ENCODE measurements around the gene PATJ.

The PATJ gene

GRCh38 chr1:61740751-61741700 lies 1.3 kb upstream of the PATJ start:
- H3K27ac Mint-ChIP-seq = peak overlapping the region; percentile 85
- no peaks in the 10 kb centered on the region for H3K9me3 Mint-ChIP-seq
- no peaks in the 10 kb centered on the region for H3K36me3 Mint-ChIP-seq (ENCODE audit: low read depth)
- H3K4me1 Mint-ChIP-seq (ENCODE audit: low read depth) = peaks cover 16% of the 10 kb centered on the region
- H3K27me3 Mint-ChIP-seq (ENCODE audit: low read depth) = no peaks in the 10 kb centered on the region
- H3K4me3 Mint-ChIP-seq = peak overlapping the region; percentile 95

- Mint-ChIP-seq H3K27ac (no peak overlapping the region), H3K4me1 (ENCODE audit: low read depth) (peaks cover 21% of the 10 kb centered on the region), H3K27me3 (ENCODE audit: low read depth) (no peaks in the 10 kb centered on the region)
Measured at GRCh38 chr1:61742620-61743430, 545 bp downstream of the PATJ start.

DNA sequence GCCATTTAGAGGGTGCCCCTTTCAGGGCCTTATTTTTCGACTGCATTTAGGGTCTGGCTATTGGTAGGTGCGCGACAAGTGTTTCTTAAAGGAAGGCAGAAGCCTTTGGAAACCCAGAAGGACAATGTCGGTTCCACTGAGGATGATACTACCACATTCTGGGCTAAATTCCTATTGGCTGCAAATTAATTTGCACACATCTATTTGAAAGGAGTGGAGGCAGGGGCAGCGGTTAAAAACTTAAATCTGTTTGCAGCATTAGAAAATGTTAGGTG lies 1.1 kb downstream of the PATJ start:
- peaks cover 1% of the 10 kb centered on the region for H3K36me3 Mint-ChIP-seq (ENCODE audit: low read depth)
- no peaks in the 10 kb centered on the region for H3K9me3 Mint-ChIP-seq
- H3K27ac Mint-ChIP-seq = peak overlapping the region; percentile 54
- peak overlapping the region; percentile 62 for H3K4me3 Mint-ChIP-seq
- peaks cover 21% of the 10 kb centered on the region for H3K4me1 Mint-ChIP-seq (ENCODE audit: low read depth)
- no peaks in the 10 kb centered on the region for H3K27me3 Mint-ChIP-seq (ENCODE audit: low read depth)

More at GRCh38 chr1:61742620-61743430, 545 bp downstream of the PATJ start:
- Mint-ChIP-seq H3K4me3 (peak overlapping the region; percentile 62), H3K36me3 (ENCODE audit: low read depth) (peaks cover 1% of the 10 kb centered on the region), H3K9me3 (no peaks in the 10 kb centered on the region)

GRCh38 chr1:61743716-61744580 lies 1.7 kb downstream of the PATJ start:
- H3K4me3 Mint-ChIP-seq = peak overlapping the region; percentile 62
- H3K9me3 Mint-ChIP-seq = no peaks in the 10 kb centered on the region
- H3K27ac Mint-ChIP-seq = peak overlapping the region; percentile 54
- no peaks in the 10 kb centered on the region for H3K27me3 Mint-ChIP-seq (ENCODE audit: low read depth)
- H3K4me1 Mint-ChIP-seq (ENCODE audit: low read depth) = peaks cover 21% of the 10 kb centered on the region
- peaks cover 1% of the 10 kb centered on the region for H3K36me3 Mint-ChIP-seq (ENCODE audit: low read depth)

GRCh38 chr1:61746813-61747212 lies 4.5 kb downstream of the PATJ start:
- Mint-ChIP-seq H3K27ac (no peak overlapping the region), H3K27me3 (ENCODE audit: low read depth) (no peaks in the 10 kb centered on the region), H3K4me3 (no peak overlapping the region), H3K9me3 (no peaks in the 10 kb centered on the region), H3K4me1 (ENCODE audit: low read depth) (peaks cover 14% of the 10 kb centered on the region), H3K36me3 (ENCODE audit: low read depth) (peaks cover 1% of the 10 kb centered on the region)

DNA sequence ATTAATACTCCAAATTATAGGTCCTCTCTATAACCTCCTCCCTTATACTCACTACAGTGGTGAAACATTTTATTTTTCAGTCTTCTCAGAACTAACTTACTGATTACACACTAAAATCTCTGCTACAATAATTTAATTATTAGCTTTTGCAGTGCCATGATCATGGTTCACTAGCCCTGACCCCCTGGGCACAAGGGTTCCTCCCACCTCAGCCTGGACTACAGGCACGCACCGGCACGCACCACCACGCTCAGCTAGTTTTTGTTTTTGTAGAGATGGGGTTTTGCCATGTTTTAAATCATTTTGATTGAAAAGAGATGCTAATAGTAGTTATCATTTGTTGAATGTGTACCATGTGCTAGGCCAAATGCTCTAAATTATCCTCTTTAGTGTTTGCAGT lies 6.3 kb downstream of the PATJ start:
- no peak overlapping the region for H3K4me3 Mint-ChIP-seq
- no peak overlapping the region for H3K27ac Mint-ChIP-seq
- peaks cover 11% of the 10 kb centered on the region for H3K4me1 Mint-ChIP-seq (ENCODE audit: low read depth)
- no peaks in the 10 kb centered on the region for H3K9me3 Mint-ChIP-seq
- H3K27me3 Mint-ChIP-seq (ENCODE audit: low read depth) = no peaks in the 10 kb centered on the region
- peaks cover 1% of the 10 kb centered on the region for H3K36me3 Mint-ChIP-seq (ENCODE audit: low read depth)

- H3K36me3 Mint-ChIP-seq (ENCODE audit: low read depth) = peaks cover 1% of the 10 kb centered on the region
- no peak overlapping the region for H3K4me3 Mint-ChIP-seq
- H3K27me3 Mint-ChIP-seq (ENCODE audit: low read depth) = no peaks in the 10 kb centered on the region
- H3K27ac Mint-ChIP-seq = no peak overlapping the region
- peaks cover 7% of the 10 kb centered on the region for H3K4me1 Mint-ChIP-seq (ENCODE audit: low read depth)
- no peaks in the 10 kb centered on the region for H3K9me3 Mint-ChIP-seq
Measured at GRCh38 chr1:61749574-61749973, 7.3 kb downstream of the PATJ start.

GRCh38 chr1:61752921-61753389 lies 10.7 kb downstream of the PATJ start:
- Mint-ChIP-seq H3K9me3 (no peaks in the 10 kb centered on the region), H3K4me1 (ENCODE audit: low read depth) (peaks cover 4% of the 10 kb centered on the region), H3K36me3 (ENCODE audit: low read depth) (peaks cover 2% of the 10 kb centered on the region), H3K27me3 (ENCODE audit: low read depth) (no peaks in the 10 kb centered on the region), H3K27ac (no peak overlapping the region), H3K4me3 (no peak overlapping the region)

DNA sequence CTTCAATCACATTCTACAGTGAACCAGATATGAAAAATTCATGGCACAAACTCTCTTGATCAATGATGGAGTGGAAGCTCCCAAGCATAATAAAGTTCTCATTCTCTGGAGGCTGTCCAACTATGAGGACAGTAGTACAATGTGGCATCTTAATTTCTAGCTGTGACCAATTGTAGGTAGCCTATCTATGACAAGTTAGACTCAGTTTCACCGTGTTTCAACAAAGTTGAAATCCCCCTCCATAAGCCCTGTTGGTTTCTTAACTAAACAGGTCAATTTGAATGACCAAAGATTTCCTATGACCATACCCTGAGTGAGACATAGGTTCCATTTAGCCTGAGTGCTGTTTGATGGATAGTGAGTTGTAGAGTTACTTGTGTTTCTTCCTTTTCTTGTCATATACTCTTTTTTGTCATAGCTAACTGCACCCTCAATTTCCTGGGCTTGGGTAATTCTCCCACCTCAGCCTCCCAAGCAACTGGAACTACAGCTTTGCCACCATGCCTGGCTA lies 11.8 kb downstream of the PATJ start:
- no peaks in the 10 kb centered on the region for H3K27me3 Mint-ChIP-seq (ENCODE audit: low read depth)
- H3K4me3 Mint-ChIP-seq = no peak overlapping the region
- H3K36me3 Mint-ChIP-seq (ENCODE audit: low read depth) = peaks cover 4% of the 10 kb centered on the region
- no peaks in the 10 kb centered on the region for H3K9me3 Mint-ChIP-seq
- no peak overlapping the region for H3K27ac Mint-ChIP-seq
- peaks cover 10% of the 10 kb centered on the region for H3K4me1 Mint-ChIP-seq (ENCODE audit: low read depth)

DNA sequence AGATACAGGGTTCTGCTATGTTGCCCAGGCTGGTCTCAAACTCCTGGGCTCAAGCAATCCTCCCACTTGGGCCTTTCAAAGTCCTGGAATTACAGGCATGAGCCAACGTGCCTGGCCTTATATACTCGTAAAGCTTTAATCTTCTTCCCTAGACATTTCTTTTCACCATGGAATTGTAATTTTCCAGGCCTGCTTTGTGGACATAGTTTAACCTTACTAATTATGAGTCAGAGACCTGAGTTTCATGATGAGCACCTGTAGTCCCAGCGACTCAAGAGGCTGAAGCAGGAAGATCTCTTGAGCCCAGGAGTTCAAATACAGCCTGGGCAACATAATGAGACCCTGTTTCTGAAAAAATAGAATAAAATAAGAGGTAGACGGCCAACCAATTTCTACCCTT lies 12.3 kb downstream of the PATJ start:
- H3K27ac Mint-ChIP-seq = no peak overlapping the region
- H3K4me3 Mint-ChIP-seq = no peak overlapping the region
- H3K27me3 Mint-ChIP-seq (ENCODE audit: low read depth) = no peaks in the 10 kb centered on the region
- H3K36me3 Mint-ChIP-seq (ENCODE audit: low read depth) = peaks cover 4% of the 10 kb centered on the region
- H3K9me3 Mint-ChIP-seq = no peaks in the 10 kb centered on the region
- H3K4me1 Mint-ChIP-seq (ENCODE audit: low read depth) = peaks cover 10% of the 10 kb centered on the region

DNA sequence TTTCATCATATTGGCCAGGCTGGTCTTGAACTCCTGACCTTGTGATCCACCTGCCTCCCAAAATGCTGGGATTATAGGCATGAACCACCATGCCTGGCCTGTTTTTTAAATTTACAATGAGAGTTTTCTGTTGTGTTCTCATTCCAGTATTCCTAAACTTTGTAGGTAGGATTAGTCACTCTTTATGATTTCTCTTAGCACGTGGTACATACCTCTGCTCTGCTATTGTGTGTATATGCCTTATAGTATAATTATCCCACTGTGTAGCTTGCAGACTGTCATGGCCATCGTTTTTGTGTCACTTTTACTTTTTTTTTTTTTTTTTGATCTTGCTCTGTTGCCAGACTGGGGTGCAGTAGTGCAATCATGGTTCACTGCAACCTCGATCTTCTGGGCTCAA lies 14.5 kb downstream of the PATJ start:
- H3K4me1 Mint-ChIP-seq (ENCODE audit: low read depth) = peaks cover 10% of the 10 kb centered on the region
- H3K27me3 Mint-ChIP-seq (ENCODE audit: low read depth) = no peaks in the 10 kb centered on the region
- H3K4me3 Mint-ChIP-seq = no peak overlapping the region
- no peaks in the 10 kb centered on the region for H3K9me3 Mint-ChIP-seq
- no peak overlapping the region for H3K27ac Mint-ChIP-seq
- H3K36me3 Mint-ChIP-seq (ENCODE audit: low read depth) = peaks cover 4% of the 10 kb centered on the region

GRCh38 chr1:61757950-61758349 lies 15.7 kb downstream of the PATJ start:
- Mint-ChIP-seq H3K27ac (peak overlapping the region; percentile 38), H3K4me3 (no peak overlapping the region), H3K36me3 (ENCODE audit: low read depth) (peaks cover 4% of the 10 kb centered on the region), H3K27me3 (ENCODE audit: low read depth) (no peaks in the 10 kb centered on the region), H3K9me3 (no peaks in the 10 kb centered on the region), H3K4me1 (ENCODE audit: low read depth) (peaks cover 10% of the 10 kb centered on the region)

GRCh38 chr1:61770131-61770530 lies 27.9 kb downstream of the PATJ start:
- H3K4me3 Mint-ChIP-seq = no peak overlapping the region
- no peaks in the 10 kb centered on the region for H3K9me3 Mint-ChIP-seq
- peaks cover 5% of the 10 kb centered on the region for H3K4me1 Mint-ChIP-seq (ENCODE audit: low read depth)
- H3K27me3 Mint-ChIP-seq (ENCODE audit: low read depth) = no peaks in the 10 kb centered on the region
- peak overlapping the region; percentile 22 for H3K27ac Mint-ChIP-seq
- H3K36me3 Mint-ChIP-seq (ENCODE audit: low read depth) = peaks cover 13% of the 10 kb centered on the region

DNA sequence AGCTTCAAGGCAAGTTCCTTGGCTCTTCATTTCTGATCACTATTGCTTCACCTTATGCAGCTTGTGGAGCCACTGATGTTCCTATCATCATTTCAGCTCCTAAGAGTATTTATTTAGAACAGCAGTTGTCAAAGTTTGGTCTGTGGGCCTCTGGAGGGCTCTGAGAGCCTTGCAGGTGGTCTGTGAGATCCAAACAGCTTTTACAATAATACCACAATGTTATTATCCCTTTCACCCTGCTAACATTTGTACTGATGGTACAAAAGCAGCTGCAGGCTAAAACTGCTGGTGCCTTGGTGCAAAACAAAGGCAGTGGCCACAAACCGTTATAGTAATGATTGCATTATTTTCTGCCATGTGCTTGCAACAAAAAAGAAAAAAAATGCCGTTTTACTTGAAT lies 33.8 kb downstream of the PATJ start:
- Mint-ChIP-seq H3K36me3 (ENCODE audit: low read depth) (peaks cover 16% of the 10 kb centered on the region), H3K27me3 (ENCODE audit: low read depth) (no peaks in the 10 kb centered on the region), H3K27ac (no peak overlapping the region), H3K4me3 (no peak overlapping the region), H3K9me3 (no peaks in the 10 kb centered on the region), H3K4me1 (ENCODE audit: low read depth) (peaks cover 12% of the 10 kb centered on the region)
